Smooth muscle cell (in vitro differentiated cells): ENCODE measurements around the gene FAM163A. TPM values are rescaled to one million over a fixed set of nuclear protein-coding genes. Genes with fewer than 3 reads are reported as not detected.
A peak's percentile ranks its signal among the peaks of the same experiment; 100 is the strongest.

Experiments used
- DNase-seq: peaks from one replicate; lab custom pipeline; 2025; ENCODE audit not compliant: unreplicated experiment; lab: John Stamatoyannopoulos, UW
- H2AFZ ChIP-seq: fragments of 200-600 bp; sonication (generic); 2 replicates; pipeline ENCODE4 v1.6.0; 2016; ENCODE audit warnings: antibody characterized with exemption, low read depth, mild to moderate bottlenecking
- H3F3A ChIP-seq: fragments of 200-600 bp; sonication (generic); 2 replicates; pipeline ENCODE4 v1.6.0; 2017; ENCODE audit warnings: antibody characterized with exemption, low read depth
- H3K27ac ChIP-seq: fragments of 200-600 bp; sonication (generic); 2 replicates; pipeline ENCODE4 v1.5.1; 2016; ENCODE audit warnings: low read depth, mild to moderate bottlenecking
- H3K27me3 ChIP-seq: fragments of 200-600 bp; sonication (generic); 2 replicates; pipeline ENCODE4 v1.6.1; 2016; ENCODE audit warnings: low read depth, mild to moderate bottlenecking
- H3K36me3 ChIP-seq: fragments of 200-600 bp; sonication (generic); 2 replicates; pipeline ENCODE4 v1.5.1; 2016; ENCODE audit warnings: low read depth
- H3K4me1 ChIP-seq: fragments of 200-600 bp; sonication (generic); 2 replicates; pipeline ENCODE4 v1.5.1; 2016; ENCODE audit warnings: low read depth
- H3K4me2 ChIP-seq: fragments of 200-600 bp; sonication (generic); 2 replicates; pipeline ENCODE4 v1.6.0; 2016; ENCODE audit warnings: mild to moderate bottlenecking
- H3K4me3 ChIP-seq: fragments of 200-600 bp; sonication (generic); 2 replicates; pipeline ENCODE4 v1.5.1; 2016; ENCODE audit warnings: mild to moderate bottlenecking
- H3K79me2 ChIP-seq: fragments of 200-600 bp; sonication (generic); 2 replicates; pipeline ENCODE4 v1.6.0; 2016; ENCODE audit warnings: low read depth, mild to moderate bottlenecking
- H3K9ac ChIP-seq: fragments of 200-600 bp; sonication (generic); 2 replicates; pipeline ENCODE4 v1.6.0; 2016; ENCODE audit warnings: low read depth
- H3K9me3 ChIP-seq: fragments of 200-600 bp; sonication (generic); replicated peaks from 2 replicates; pipeline ENCODE4 v1.5.1; 2016; ENCODE audit warnings: low read depth
- H4K20me1 ChIP-seq: fragments of 200-600 bp; sonication (generic); 2 replicates; pipeline ENCODE4 v1.6.0; 2016; ENCODE audit warnings: low read depth
- CTCF ChIP-seq: fragments of 200-600 bp; sonication (generic); IDR thresholded peaks from 2 replicates; pipeline ENCODE4 v1.5.1; 2017; ENCODE audit warnings: borderline replicate concordance, mild to moderate bottlenecking, antibody characterized with exemption; ENCODE audit not compliant: insufficient read depth, poor library complexity, severe bottlenecking
- WGBS: methylation state at CpG from one replicate; pipeline ENCODE4 v1.1.7; 2016; ENCODE audit warnings: low lambda C conversion rate; 5-methylcytosine and 5-hydroxymethylcytosine counted together
- polyA plus RNA-seq: library from polyadenylated mRNA; unstranded; fragments of >200 nt; fragmentation: Nextera tagmentation; extraction: Ambion mirVana; gene quantifications from 2 replicates; pipeline ENCODE4 v1.2.1, GENCODE V29; 2016
- total RNA-seq: library from RNA; depleted of rRNA; stranded (reverse); fragments of >200 nt; gene quantifications from 2 replicates; pipeline ENCODE4 v1.2.3, GENCODE V29; 2014

The FAM163A gene
- total and polyA plus RNA-seq, 2 experiments from 2014 or later = not detected

- Histone ChIP-seq H4K20me1 (no peaks in the 10 kb centered on the region), H3F3A (no peaks in the 10 kb centered on the region), H3K4me3 (no peak overlapping the region), H3K4me1 (peaks cover 3% of the 10 kb centered on the region), H3K36me3 (no peaks in the 10 kb centered on the region), H3K27me3 (peaks cover 24% of the 10 kb centered on the region), H3K27ac (no peak overlapping the region), H3K4me2 (peak overlapping the region; percentile 21), H3K9me3 (no peaks in the 10 kb centered on the region), H2AFZ (no peak overlapping the region), H3K9ac (no peak overlapping the region), H3K79me2 (no peaks in the 10 kb centered on the region)
- no peak for DNase-seq
- WGBS = 54% methylated on average over 14 of the region's 14 CpGs
- TF ChIP-seq CTCF = no peak
These were observed 75.7 kb downstream of the FAM163A start for GRCh38 chr1:179818743-179819173.

- Histone ChIP-seq H3K9me3 (no peaks in the 10 kb centered on the region), H3K27ac (no peak overlapping the region), H3F3A (no peaks in the 10 kb centered on the region), H2AFZ (no peak overlapping the region), H3K9ac (no peak overlapping the region), H3K79me2 (no peaks in the 10 kb centered on the region), H4K20me1 (no peaks in the 10 kb centered on the region), H3K4me1 (peaks cover 1% of the 10 kb centered on the region), H3K4me2 (no peak overlapping the region), H3K27me3 (peaks cover 22% of the 10 kb centered on the region), H3K36me3 (no peaks in the 10 kb centered on the region), H3K4me3 (no peak overlapping the region)
- DNase-seq = no peak
- WGBS = 87% methylated on average over 9 of the region's 9 CpGs
- TF ChIP-seq CTCF = no peak
These were observed 77.3 kb downstream of the FAM163A start for GRCh38 chr1:179820226-179820970.

GRCh38 chr1:179821524-179821923 is 78.4 kb downstream of the FAM163A start:
- no peak overlapping the region for H3K9ac ChIP-seq

More at GRCh38 chr1:179821524-179821923, 78.4 kb downstream of the FAM163A start:
- WGBS = 93% methylated on average over 9 of the region's 9 CpGs
- Histone ChIP-seq H3K36me3 (no peaks in the 10 kb centered on the region), H2AFZ (no peak overlapping the region), H3K4me1 (no peaks in the 10 kb centered on the region), H3K79me2 (no peaks in the 10 kb centered on the region), H3F3A (no peaks in the 10 kb centered on the region), H3K4me3 (no peak overlapping the region), H3K9me3 (no peaks in the 10 kb centered on the region), H3K4me2 (no peak overlapping the region), H3K27me3 (peaks cover 19% of the 10 kb centered on the region), H4K20me1 (no peaks in the 10 kb centered on the region), H3K27ac (no peak overlapping the region)
- DNase-seq = no peak
- TF ChIP-seq CTCF = no peak
